ENCODE measurements around the gene MTA3.

The MTA3 gene

GRCh38 chr2:42794271-42795046 is 226.0 kb downstream of the MTA3 start:
- Histone ChIP-seq H3K36me3 (ENCODE audit: insufficient read depth, low read length) (no peaks in the 10 kb centered on the region), H2AFZ (ENCODE audit: low read length) (no peak overlapping the region), H3K9ac (ENCODE audit: low read depth, low read length, poor library complexity, severe bottlenecking) (no peak overlapping the region), H3K79me2 (ENCODE audit: insufficient read depth, low read length) (no peaks in the 10 kb centered on the region), H3K4me1 (ENCODE audit: insufficient read depth, low read length, poor library complexity, severe bottlenecking) (no peaks in the 10 kb centered on the region), H3K9me2 (replicated peaks; ENCODE audit: low read depth, low read length) (no peaks in the 10 kb centered on the region), H3F3A (ENCODE audit: low read depth) (no peaks in the 10 kb centered on the region), H3K4me2 (ENCODE audit: low read depth, low read length, poor library complexity, severe bottlenecking) (no peak overlapping the region), H4K20me1 (ENCODE audit: insufficient read depth, low read length, poor library complexity, severe bottlenecking) (no peaks in the 10 kb centered on the region), H3K4me3 (ENCODE audit: low read length, poor library complexity, severe bottlenecking) (no peak overlapping the region), H3K9me3 (ENCODE audit: insufficient read depth, low read depth, low read length) (no peaks in the 10 kb centered on the region), H3K27me3 (ENCODE audit: insufficient read depth, low read length, poor library complexity, severe bottlenecking) (no peaks in the 10 kb centered on the region)
- TF ChIP-seq CTCF (conservative IDR thresholded peaks at IDR 0.05; ENCODE audit: low read length) (no peak), EZH2phosphoT487 (IDR thresholded peaks at IDR 0.05; ENCODE audit: borderline replicate concordance) (no peak)

- Histone ChIP-seq H3K4me3 (ENCODE audit: low read length, poor library complexity, severe bottlenecking) (no peak overlapping the region), H3K9ac (ENCODE audit: low read depth, low read length, poor library complexity, severe bottlenecking) (no peak overlapping the region), H3K4me1 (ENCODE audit: insufficient read depth, low read length, poor library complexity, severe bottlenecking) (no peaks in the 10 kb centered on the region), H3K36me3 (ENCODE audit: insufficient read depth, low read length) (no peaks in the 10 kb centered on the region), H3K4me2 (ENCODE audit: low read depth, low read length, poor library complexity, severe bottlenecking) (no peak overlapping the region), H4K20me1 (ENCODE audit: insufficient read depth, low read length, poor library complexity, severe bottlenecking) (no peaks in the 10 kb centered on the region), H3F3A (ENCODE audit: low read depth) (no peaks in the 10 kb centered on the region), H2AFZ (ENCODE audit: low read length) (no peak overlapping the region), H3K79me2 (ENCODE audit: insufficient read depth, low read length) (no peaks in the 10 kb centered on the region), H3K27me3 (ENCODE audit: insufficient read depth, low read length, poor library complexity, severe bottlenecking) (no peaks in the 10 kb centered on the region), H3K9me2 (replicated peaks; ENCODE audit: low read depth, low read length) (no peaks in the 10 kb centered on the region), H3K9me3 (ENCODE audit: insufficient read depth, low read depth, low read length) (no peaks in the 10 kb centered on the region)
- no peak for TF ChIP-seq CTCF (conservative IDR thresholded peaks at IDR 0.05; ENCODE audit: low read length)
- no peak for TF ChIP-seq EZH2phosphoT487 (IDR thresholded peaks at IDR 0.05; ENCODE audit: borderline replicate concordance)
Measured at GRCh38 chr2:42795275-42795674, 226.8 kb downstream of the MTA3 start.

- Histone ChIP-seq H3K4me3 (ENCODE audit: low read length, poor library complexity, severe bottlenecking) (no peak overlapping the region), H3K9ac (ENCODE audit: low read depth, low read length, poor library complexity, severe bottlenecking) (no peak overlapping the region), H3F3A (ENCODE audit: low read depth) (no peaks in the 10 kb centered on the region), H3K4me1 (ENCODE audit: insufficient read depth, low read length, poor library complexity, severe bottlenecking) (no peaks in the 10 kb centered on the region), H4K20me1 (ENCODE audit: insufficient read depth, low read length, poor library complexity, severe bottlenecking) (no peaks in the 10 kb centered on the region), H3K9me2 (replicated peaks; ENCODE audit: low read depth, low read length) (no peaks in the 10 kb centered on the region), H3K36me3 (ENCODE audit: insufficient read depth, low read length) (no peaks in the 10 kb centered on the region), H2AFZ (ENCODE audit: low read length) (peak overlapping the region; percentile 4; the same call in 1 of the 2 replicates), H3K4me2 (ENCODE audit: low read depth, low read length, poor library complexity, severe bottlenecking) (no peak overlapping the region), H3K27me3 (ENCODE audit: insufficient read depth, low read length, poor library complexity, severe bottlenecking) (no peaks in the 10 kb centered on the region), H3K79me2 (ENCODE audit: insufficient read depth, low read length) (no peaks in the 10 kb centered on the region), H3K9me3 (ENCODE audit: insufficient read depth, low read depth, low read length) (no peaks in the 10 kb centered on the region)
- TF ChIP-seq CTCF (conservative IDR thresholded peaks at IDR 0.05; ENCODE audit: low read length) = no peak
- TF ChIP-seq EZH2phosphoT487 (IDR thresholded peaks at IDR 0.05; ENCODE audit: borderline replicate concordance) = no peak
Measured at GRCh38 chr2:42795841-42796301, 227.4 kb downstream of the MTA3 start.

Data from Loucy (cell line).